ENCODE results near the gene RPN1. TPM values are rescaled to one million over a fixed set of nuclear protein-coding genes. Genes with fewer than 3 reads are reported as not detected.

RPN1 gene
- total and polyA plus RNA-seq, 10 of the 15 experiments (the other 5 are each of a cell fraction or from before 2014, with no cell fraction given), result 56.1 to 266 (median 157) TPM

DNA sequence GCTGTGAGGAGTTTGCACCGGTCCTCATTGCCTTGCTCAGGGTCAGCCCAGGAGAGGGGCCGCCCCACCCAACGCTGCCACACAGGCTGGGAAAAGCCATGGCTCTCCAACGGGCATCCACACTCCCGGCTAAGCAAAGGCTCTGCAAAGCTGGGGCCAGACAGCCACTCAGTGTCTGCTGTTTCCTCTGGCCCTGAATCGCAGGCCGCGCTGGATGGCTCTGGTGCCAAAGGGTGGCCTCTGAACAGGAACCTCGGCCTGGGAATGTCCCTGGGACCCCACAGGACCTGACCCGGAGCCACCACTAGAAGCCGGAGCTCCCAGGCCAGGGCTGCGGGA lies 42.9 kb downstream of the RPN1 start:
- no peak for FAIRE-seq
- DNase-seq (ENCODE audit: low read depth, low spot score), result no peak
- no peaks in the 10 kb centered on the region for H3K27me3 ChIP-seq (replicated peaks in 1 of 2; ENCODE audit: control insufficient read depth in 2 of 2, insufficient read depth in 2 of 2, low read length in 1 of 2)
- H3K9me3 ChIP-seq (replicated peaks; ENCODE audit: control insufficient read depth, insufficient read depth, low read length), result no peaks in the 10 kb centered on the region
- TF ChIP-seq KDM1A (IDR thresholded peaks at IDR 0.05; ENCODE audit: borderline replicate concordance), result no peak
- no peak for TF ChIP-seq HDGF (IDR thresholded peaks at IDR 0.05)
- no peak for TF ChIP-seq SIX5 (IDR thresholded peaks at IDR 0.05; ENCODE audit: low read depth, low read length, severe bottlenecking)
- no peak overlapping the region for H3K4me3 ChIP-seq
- intact Hi-C loops (cut with micrococcal nuclease; ENCODE audit: unreplicated experiment) (loop anchor here (1.0 kb wide), 1 partner anchor 181 kb away; no protein-coding TSS in a partner anchor), in situ Hi-C loops (cut with MboI) (loop anchor here (5.0 to 25.0 kb wide), 2 partner anchors 185 to 520 kb away; no protein-coding TSS in a partner anchor)
- 87% methylated on average over 12 of the region's 12 CpGs for WGBS (ENCODE audit: insufficient coverage, insufficient replicate concordance, low lambda C conversion rate, missing lambda C conversion rate)
- no peak overlapping the region for H3K27ac ChIP-seq (ENCODE audit: control insufficient read depth, insufficient read depth)
- no TSS peak for BruUV-seq (replicated peaks)
- ChIA-PET POLR2A (no interaction called here), SMC1A (ENCODE audit: uncharacterized antibody, unreplicated experiment) (no interaction called here), CTCF (interaction anchor here (1.2 to 4.1 kb wide), 6 partner anchors 10 to 513 kb away, joined by 3 to 28 read pairs (median 8); no protein-coding TSS in a partner anchor), RAD21 (ENCODE audit: unreplicated experiment) (no interaction called here)
- H2AFZ ChIP-seq (ENCODE audit: control insufficient read depth, low read depth, low read length), result no peak overlapping the region
- ATAC-seq, result no peak
- H3K36me3 ChIP-seq (ENCODE audit: control insufficient read depth in 2 of 2, insufficient read depth in 2 of 2, low read length in 1 of 2), result no peaks in the 10 kb centered on the region
- H3K4me2 ChIP-seq (ENCODE audit: control insufficient read depth, insufficient read depth), result peak overlapping the region; percentile 100; the same call in 1 of the 2 replicates
- no peaks in the 10 kb centered on the region for H4K20me1 ChIP-seq (ENCODE audit: control insufficient read depth, insufficient read depth)
- no peaks in the 10 kb centered on the region for H3K4me1 ChIP-seq (ENCODE audit: control insufficient read depth, insufficient read depth, low read length)
- no peak overlapping the region for H3K9ac ChIP-seq (ENCODE audit: control insufficient read depth, insufficient read depth, low read length)
- no peaks in the 10 kb centered on the region for H3K79me2 ChIP-seq (ENCODE audit: control insufficient read depth, insufficient read depth, low read length)

DNA sequence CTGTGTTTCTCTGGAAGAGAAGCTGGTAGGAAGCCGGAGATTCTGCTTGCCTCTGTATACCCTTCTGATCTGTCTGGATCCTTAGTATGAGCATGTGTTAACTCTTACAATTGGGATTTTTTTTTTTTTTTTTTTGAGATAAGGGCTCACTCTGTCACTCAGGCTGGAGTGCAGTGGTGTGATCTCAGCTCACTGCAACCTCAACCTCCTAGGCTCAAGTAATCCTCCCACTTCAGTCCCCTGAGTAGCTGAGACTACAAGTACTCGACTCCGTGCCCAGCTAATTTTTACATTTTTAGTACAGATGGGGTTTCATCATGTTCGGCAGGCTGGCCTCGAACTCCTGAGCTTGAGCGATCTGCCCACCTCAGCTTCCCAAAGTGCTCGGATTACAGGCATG lies 44.5 kb downstream of the RPN1 start:
- ATAC-seq, result no peak
- no TSS peak for BruUV-seq (replicated peaks)
- Histone ChIP-seq H3K27me3 (replicated peaks in 1 of 2; ENCODE audit: control insufficient read depth in 2 of 2, insufficient read depth in 2 of 2, low read length in 1 of 2) (no peaks in the 10 kb centered on the region), H3K36me3 (ENCODE audit: control insufficient read depth in 2 of 2, insufficient read depth in 2 of 2, low read length in 1 of 2) (no peaks in the 10 kb centered on the region), H3K27ac (ENCODE audit: control insufficient read depth, insufficient read depth) (no peak overlapping the region), H3K79me2 (ENCODE audit: control insufficient read depth, insufficient read depth, low read length) (no peaks in the 10 kb centered on the region), H3K4me2 (ENCODE audit: control insufficient read depth, insufficient read depth) (no peak overlapping the region), H2AFZ (ENCODE audit: control insufficient read depth, low read depth, low read length) (no peak overlapping the region), H4K20me1 (ENCODE audit: control insufficient read depth, insufficient read depth) (no peaks in the 10 kb centered on the region), H3K9me3 (replicated peaks; ENCODE audit: control insufficient read depth, insufficient read depth, low read length) (no peaks in the 10 kb centered on the region), H3K4me3 (no peak overlapping the region), H3K9ac (ENCODE audit: control insufficient read depth, insufficient read depth, low read length) (no peak overlapping the region), H3K4me1 (ENCODE audit: control insufficient read depth, insufficient read depth, low read length) (no peaks in the 10 kb centered on the region)
- CTCF ChIA-PET, result interaction anchor here (0.7 to 4.1 kb wide), 6 partner anchors 10 to 525 kb away, joined by 3 to 28 read pairs (median 4); no protein-coding TSS in a partner anchor
- no peak for TF ChIP-seq NR2F1 (conservative IDR thresholded peaks at IDR 0.05)
- TF ChIP-seq NR2C1 (IDR thresholded peaks at IDR 0.05), result no peak
- TF ChIP-seq HDAC2 (IDR thresholded peaks at IDR 0.05), result no peak
- TF ChIP-seq CBFB (IDR thresholded peaks at IDR 0.05; ENCODE audit: low read depth), result no peak
- POLR2A ChIA-PET, result no interaction called here
- intact Hi-C loops (cut with micrococcal nuclease; ENCODE audit: unreplicated experiment) (no loop called here), in situ Hi-C loops (cut with MboI) (loop anchor here (5.0 to 25.0 kb wide), 2 partner anchors 184 to 519 kb away; no protein-coding TSS in a partner anchor)
- WGBS (ENCODE audit: insufficient coverage, insufficient replicate concordance, low lambda C conversion rate, missing lambda C conversion rate), result 72% methylated on average over 7 of the region's 7 CpGs
- RAD21 ChIA-PET (ENCODE audit: unreplicated experiment), result interaction anchor here (0.7 to 1.8 kb wide), 2 partner anchors 198 to 511 kb away, joined by 3 to 7 read pairs; no protein-coding TSS in a partner anchor
- DNase-seq (ENCODE audit: low read depth, low spot score), result no peak
- SMC1A ChIA-PET (ENCODE audit: uncharacterized antibody, unreplicated experiment), result interaction anchor here (0.7 to 1.0 kb wide), 2 partner anchors 122 to 241 kb away, joined by 3 read pairs; no protein-coding TSS in a partner anchor
- FAIRE-seq, result no peak

Data from GM12878 (cell line).